ENCODE results near the gene KLHDC4. TPM values are rescaled to one million over a fixed set of nuclear protein-coding genes. Genes with fewer than 3 reads are reported as not detected.
A peak's percentile ranks its signal among the peaks of the same experiment; 100 is the strongest.

The KLHDC4 gene
- total and polyA plus RNA-seq, 4 experiments from 2014 or later = 16.3 to 90.0 (median 50.2) TPM

DNA sequence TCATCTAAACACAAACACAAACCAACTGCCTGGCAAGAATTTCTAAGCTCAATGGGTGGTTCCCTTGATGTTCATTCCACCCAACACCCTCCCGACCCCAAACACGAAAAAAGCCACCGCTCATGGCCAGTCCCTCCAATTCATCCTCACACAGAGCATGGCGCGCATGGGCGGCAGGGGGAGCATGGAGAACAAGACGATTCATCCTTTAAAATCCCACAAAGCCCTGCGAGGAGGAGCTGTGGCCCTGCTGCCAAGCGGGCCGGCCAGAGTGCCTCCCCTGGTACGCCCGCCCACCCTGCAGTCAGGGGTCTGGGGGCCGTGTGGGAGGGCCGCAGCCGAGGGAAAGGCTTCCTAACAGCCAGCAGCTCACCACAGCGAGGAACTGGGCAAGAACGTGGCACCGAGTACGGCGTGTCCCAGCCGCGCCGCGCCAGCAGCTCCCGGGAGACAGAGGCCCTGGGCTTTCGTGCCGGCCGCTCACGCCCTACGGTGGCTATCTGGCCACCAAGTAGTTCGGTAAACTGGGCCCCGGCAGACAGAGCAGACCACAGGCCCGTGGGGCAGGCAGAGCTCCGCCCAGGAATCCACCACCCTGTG, 60.9 kb downstream of the KLHDC4 start:
- ChIA-PET POLR2A (ENCODE audit: partially characterized antibody) (no interaction called here), CTCF (ENCODE audit: partially characterized antibody) (no interaction called here)
- Histone ChIP-seq H3K4me3 (ENCODE audit: low read length in 2 of 2) (no peak overlapping the region), H3K4me1 (ENCODE audit: insufficient read depth, low read length) (peaks cover 33% of the 10 kb centered on the region), H3K9me3 (ENCODE audit: control insufficient read depth in 1 of 2, low read length in 2 of 2) (no peaks in the 10 kb centered on the region), H3K27me3 (ENCODE audit: insufficient read depth, low read length) (no peaks in the 10 kb centered on the region), H3K27ac (ENCODE audit: low read depth, low read length) (no peak overlapping the region), H3K36me3 (ENCODE audit: insufficient read depth, low read length) (peaks cover 44% of the 10 kb centered on the region)
- H3K36me3 Mint-ChIP-seq = peaks cover 17 to 33% of the 10 kb centered on the region in 2 donors
- H3K27me3 Mint-ChIP-seq = no peaks in the 10 kb centered on the region
- no peak overlapping the region for H3K4me3 Mint-ChIP-seq
- peaks cover 0 to 2% (median 0%) of the 10 kb centered on the region in 8 donors for H3K9me3 Mint-ChIP-seq
- H3K27ac Mint-ChIP-seq = peak overlapping the region in 2 of 7 donors; percentile 57
- peaks cover 18 to 42% (median 31%) of the 10 kb centered on the region in 4 donors for H3K4me1 Mint-ChIP-seq
- intact Hi-C loops (cut with micrococcal nuclease) = no loop called here
- no peak for DNase-seq

DNA sequence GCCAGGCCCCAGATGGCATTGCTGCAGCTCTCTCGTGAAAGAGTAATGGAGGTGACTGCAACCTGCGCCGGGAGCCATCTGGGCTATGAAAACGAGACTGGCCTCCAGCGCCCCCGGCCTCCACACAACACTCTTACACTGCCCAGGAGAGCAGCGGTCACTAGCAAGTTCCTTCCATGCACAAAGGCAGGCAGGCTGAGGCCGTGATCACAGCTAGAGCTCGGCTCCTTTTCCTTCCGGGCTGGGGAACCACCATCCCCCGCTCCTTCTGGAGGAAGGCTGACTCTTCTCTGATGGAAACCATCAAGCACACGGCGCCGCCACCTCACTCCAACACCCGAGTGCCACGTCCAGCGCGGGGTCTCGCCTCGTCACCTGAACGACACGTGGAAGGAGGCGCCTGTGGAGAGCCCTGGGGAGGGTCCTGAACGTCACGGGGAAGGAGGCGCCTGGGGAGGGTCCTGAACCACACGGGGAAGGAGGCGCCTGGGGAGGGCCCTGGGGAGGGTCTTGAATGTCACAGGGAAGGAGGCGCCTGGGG, 61.9 kb downstream of the KLHDC4 start:
- Histone ChIP-seq H3K9me3 (ENCODE audit: control insufficient read depth in 1 of 2, low read length in 2 of 2) (no peaks in the 10 kb centered on the region), H3K27ac (ENCODE audit: low read depth, low read length) (no peak overlapping the region), H3K4me1 (ENCODE audit: insufficient read depth, low read length) (peaks cover 36% of the 10 kb centered on the region), H3K27me3 (ENCODE audit: insufficient read depth, low read length) (no peaks in the 10 kb centered on the region), H3K4me3 (ENCODE audit: low read length in 2 of 2) (no peak overlapping the region), H3K36me3 (ENCODE audit: insufficient read depth, low read length) (peaks cover 36% of the 10 kb centered on the region)
- H3K9me3 Mint-ChIP-seq = peaks cover 0 to 2% (median 0%) of the 10 kb centered on the region in 8 donors
- intact Hi-C loops (cut with micrococcal nuclease) = no loop called here
- peak overlapping the region in 1 of 7 donors; percentile 18 for H3K27ac Mint-ChIP-seq
- POLR2A ChIA-PET (ENCODE audit: partially characterized antibody) = no interaction called here
- H3K4me3 Mint-ChIP-seq = peak overlapping the region in 1 of 8 donors; percentile 46
- peaks cover 17 to 34% of the 10 kb centered on the region in 2 donors for H3K36me3 Mint-ChIP-seq
- DNase-seq = no peak
- H3K4me1 Mint-ChIP-seq = peaks cover 21 to 49% (median 34%) of the 10 kb centered on the region in 4 donors
- CTCF ChIA-PET (ENCODE audit: partially characterized antibody) = interaction anchor here (2.0 to 2.3 kb wide), 2 partner anchors 10 to 66 kb away, joined by 8 read pairs; no protein-coding TSS in a partner anchor
- no peaks in the 10 kb centered on the region for H3K27me3 Mint-ChIP-seq

DNA sequence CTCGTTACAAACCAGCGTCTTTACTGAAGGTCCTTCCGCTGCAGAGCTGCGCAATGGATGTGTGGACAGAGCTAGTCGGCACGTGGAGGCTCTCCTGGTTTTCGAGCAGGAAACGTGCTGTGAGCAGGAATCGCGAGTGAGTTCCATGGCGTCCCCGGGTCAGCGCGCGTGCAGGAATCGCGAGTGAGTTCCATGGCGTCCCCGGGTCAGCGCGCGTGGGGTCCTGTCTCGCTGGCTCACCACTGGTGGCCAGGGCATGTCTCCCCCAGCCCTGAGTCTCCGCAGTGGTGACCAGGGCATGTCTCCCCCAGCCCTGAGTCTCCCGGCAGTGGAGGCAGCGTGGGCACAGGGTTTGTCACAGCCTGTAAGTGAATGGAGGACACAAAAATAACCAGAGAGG, 62.7 kb downstream of the KLHDC4 start:
- H3K4me3 ChIP-seq (ENCODE audit: low read length in 2 of 2) = no peak overlapping the region
- POLR2A ChIA-PET (ENCODE audit: partially characterized antibody) = interaction anchor here (1.0 kb wide), 1 partner anchor 63 kb away, joined by 6 read pairs; the partner anchor contains the start of gene KLHDC4
- intact Hi-C loops (cut with micrococcal nuclease) = no loop called here
- Mint-ChIP-seq H3K27me3 (no peaks in the 10 kb centered on the region), H3K4me3 (peak overlapping the region in 6 of 8 donors; percentile 15 to 71 (median 61)), H3K9me3 (no peaks in the 10 kb centered on the region), H3K36me3 (peaks cover 11 to 31% of the 10 kb centered on the region in 2 donors), H3K27ac (peak overlapping the region in 5 of 7 donors; percentile 25 to 94 (median 76)), H3K4me1 (peaks cover 26 to 58% (median 36%) of the 10 kb centered on the region in 4 donors)
- no peaks in the 10 kb centered on the region for H3K9me3 ChIP-seq (ENCODE audit: control insufficient read depth in 1 of 2, low read length in 2 of 2)
- H3K27me3 ChIP-seq (ENCODE audit: insufficient read depth, low read length) = no peaks in the 10 kb centered on the region
- H3K27ac ChIP-seq (ENCODE audit: low read depth, low read length) = no peak overlapping the region
- DNase-seq = no peak
- H3K36me3 ChIP-seq (ENCODE audit: insufficient read depth, low read length) = peaks cover 28% of the 10 kb centered on the region
- CTCF ChIA-PET (ENCODE audit: partially characterized antibody) = interaction anchor here (2.0 to 2.3 kb wide), 2 partner anchors 11 to 66 kb away, joined by 8 read pairs; no protein-coding TSS in a partner anchor
- H3K4me1 ChIP-seq (ENCODE audit: insufficient read depth, low read length) = peaks cover 44% of the 10 kb centered on the region

DNA sequence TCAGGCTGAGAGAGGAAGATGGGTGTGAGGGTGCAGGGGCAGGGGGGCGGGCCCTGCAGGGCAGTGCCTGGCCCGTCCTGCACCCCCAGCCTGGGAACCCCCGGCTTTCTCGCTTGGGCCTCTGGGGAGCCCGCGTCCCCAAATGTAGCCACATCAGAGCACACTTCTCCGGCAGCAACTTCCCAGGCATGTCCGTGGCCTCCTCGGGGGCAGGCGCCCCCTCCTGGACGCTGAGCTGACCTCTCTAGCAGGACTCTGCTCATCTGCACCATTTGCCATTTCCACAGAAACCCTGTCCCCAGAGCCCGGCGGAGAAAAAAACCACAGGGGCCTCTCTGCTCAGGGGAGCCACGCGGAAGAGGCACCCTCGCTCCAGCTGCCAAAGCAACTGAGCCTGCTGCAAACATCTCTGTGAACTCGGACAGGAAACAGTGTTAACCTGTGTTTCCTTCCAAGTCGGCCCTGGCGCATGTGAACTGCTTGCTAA, 63.4 kb downstream of the KLHDC4 start:
- Histone ChIP-seq H3K27ac (ENCODE audit: low read depth, low read length) (no peak overlapping the region), H3K27me3 (ENCODE audit: insufficient read depth, low read length) (no peaks in the 10 kb centered on the region), H3K9me3 (ENCODE audit: control insufficient read depth in 1 of 2, low read length in 2 of 2) (no peaks in the 10 kb centered on the region), H3K4me1 (ENCODE audit: insufficient read depth, low read length) (peaks cover 47% of the 10 kb centered on the region), H3K4me3 (ENCODE audit: low read length in 2 of 2) (no peak overlapping the region), H3K36me3 (ENCODE audit: insufficient read depth, low read length) (peaks cover 21% of the 10 kb centered on the region)
- DNase-seq = peak in 3 of 5 donors; percentile 11 to 29 (median 24)
- peaks cover 7 to 27% of the 10 kb centered on the region in 2 donors for H3K36me3 Mint-ChIP-seq
- intact Hi-C loops (cut with micrococcal nuclease) = no loop called here
- peaks cover 28 to 65% (median 38%) of the 10 kb centered on the region in 4 donors for H3K4me1 Mint-ChIP-seq
- peak overlapping the region in 7 of 8 donors; percentile 15 to 71 (median 63) for H3K4me3 Mint-ChIP-seq
- CTCF ChIA-PET (ENCODE audit: partially characterized antibody) = interaction anchor here (2.0 to 2.3 kb wide), 2 partner anchors 11 to 67 kb away, joined by 8 read pairs; no protein-coding TSS in a partner anchor
- POLR2A ChIA-PET (ENCODE audit: partially characterized antibody) = interaction anchor here (1.0 kb wide), 1 partner anchor 63 kb away, joined by 6 read pairs; the partner anchor contains the start of gene KLHDC4
- H3K27ac Mint-ChIP-seq = peak overlapping the region; percentile 60 to 94 (median 86)
- H3K27me3 Mint-ChIP-seq = no peaks in the 10 kb centered on the region
- H3K9me3 Mint-ChIP-seq = no peaks in the 10 kb centered on the region

DNA sequence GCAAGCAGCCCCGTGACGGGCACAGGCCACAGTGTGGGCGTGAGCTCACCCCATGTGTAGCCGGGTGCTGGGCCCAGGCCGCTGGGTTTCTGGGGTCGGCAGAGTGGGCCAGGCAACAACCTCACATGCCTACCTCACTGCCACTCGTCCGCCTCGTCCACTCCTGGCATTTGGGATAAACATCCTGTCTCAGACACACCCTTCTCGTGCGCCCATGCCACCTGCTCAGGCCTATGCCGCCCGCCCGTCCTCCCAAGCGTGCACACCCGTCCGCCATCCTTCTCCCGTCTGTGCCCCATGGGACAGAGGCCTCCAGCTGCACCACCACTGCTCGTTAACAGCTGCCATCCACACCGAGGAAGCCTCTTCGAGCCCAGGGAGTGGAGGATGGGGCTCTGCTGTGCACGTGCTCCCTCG, 64.3 kb downstream of the KLHDC4 start:
- H3K36me3 ChIP-seq (ENCODE audit: insufficient read depth, low read length) = peaks cover 13% of the 10 kb centered on the region
- Mint-ChIP-seq H3K27ac (peak overlapping the region in 5 of 7 donors; percentile 18 to 85 (median 72)), H3K27me3 (no peaks in the 10 kb centered on the region), H3K4me1 (peaks cover 28 to 65% (median 38%) of the 10 kb centered on the region in 4 donors), H3K9me3 (no peaks in the 10 kb centered on the region), H3K36me3 (peaks cover 3 to 26% of the 10 kb centered on the region in 2 donors), H3K4me3 (peak overlapping the region in 2 of 8 donors; percentile 13 to 48)
- ChIA-PET CTCF (ENCODE audit: partially characterized antibody) (interaction anchor here (0.7 to 2.0 kb wide), 2 partner anchors 12 to 22 kb away, joined by 3 to 8 read pairs; no protein-coding TSS in a partner anchor), POLR2A (ENCODE audit: partially characterized antibody) (interaction anchor here (0.8 to 1.0 kb wide), 3 partner anchors 9 to 65 kb away, joined by 3 to 5 read pairs (median 4); partner anchors contain the start of gene KLHDC4)
- no peaks in the 10 kb centered on the region for H3K9me3 ChIP-seq (ENCODE audit: control insufficient read depth in 1 of 2, low read length in 2 of 2)
- no peaks in the 10 kb centered on the region for H3K27me3 ChIP-seq (ENCODE audit: insufficient read depth, low read length)
- DNase-seq = no peak
- H3K4me1 ChIP-seq (ENCODE audit: insufficient read depth, low read length) = peaks cover 47% of the 10 kb centered on the region
- no peak overlapping the region for H3K4me3 ChIP-seq (ENCODE audit: low read length in 2 of 2)
- intact Hi-C loops (cut with micrococcal nuclease) = no loop called here
- H3K27ac ChIP-seq (ENCODE audit: low read depth, low read length) = no peak overlapping the region

DNA sequence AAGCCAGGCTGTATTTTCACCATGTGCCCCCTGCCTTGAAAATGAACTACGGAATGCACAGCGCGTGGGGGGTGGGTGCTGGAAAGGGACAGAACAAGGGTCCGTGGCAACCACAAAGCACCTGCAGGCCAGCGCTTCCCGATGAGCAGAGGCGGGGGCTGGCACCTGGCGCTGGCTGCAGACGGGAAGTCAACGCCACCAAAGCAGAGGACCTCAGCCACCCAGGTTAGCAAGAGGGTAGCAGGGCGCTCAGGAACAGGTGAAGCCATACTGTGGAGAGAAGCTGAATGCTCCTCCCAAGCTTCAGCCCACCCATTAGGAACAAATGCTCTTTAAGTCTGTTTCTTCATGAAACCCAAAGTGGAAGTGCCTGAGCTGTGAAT, 64.7 kb downstream of the KLHDC4 start:
- Mint-ChIP-seq H3K4me1 (peaks cover 28 to 65% (median 38%) of the 10 kb centered on the region in 4 donors), H3K27ac (peak overlapping the region in 5 of 7 donors; percentile 10 to 76 (median 66)), H3K4me3 (peak overlapping the region in 2 of 8 donors; percentile 15), H3K36me3 (peaks cover 3 to 26% of the 10 kb centered on the region in 2 donors), H3K9me3 (no peaks in the 10 kb centered on the region), H3K27me3 (no peaks in the 10 kb centered on the region)
- Histone ChIP-seq H3K4me1 (ENCODE audit: insufficient read depth, low read length) (peaks cover 47% of the 10 kb centered on the region), H3K4me3 (ENCODE audit: low read length in 2 of 2) (no peak overlapping the region), H3K27ac (ENCODE audit: low read depth, low read length) (no peak overlapping the region), H3K27me3 (ENCODE audit: insufficient read depth, low read length) (no peaks in the 10 kb centered on the region), H3K9me3 (ENCODE audit: control insufficient read depth in 1 of 2, low read length in 2 of 2) (no peaks in the 10 kb centered on the region), H3K36me3 (ENCODE audit: insufficient read depth, low read length) (peaks cover 13% of the 10 kb centered on the region)
- ChIA-PET POLR2A (ENCODE audit: partially characterized antibody) (interaction anchor here (0.8 to 1.0 kb wide), 3 partner anchors 9 to 65 kb away, joined by 3 to 5 read pairs (median 4); partner anchors contain the start of gene KLHDC4), CTCF (ENCODE audit: partially characterized antibody) (no interaction called here)
- intact Hi-C loops (cut with micrococcal nuclease) = no loop called here
- no peak for DNase-seq

All from CD4-positive, alpha-beta memory T cell (primary cell).